ENCODE data around the gene FANCL. TPM values are rescaled to one million over a fixed set of nuclear protein-coding genes. Genes with fewer than 3 reads are reported as not detected.
"Not testable (repeated sequence)": the region's sequence is repeated elsewhere in the genome, so short reads cannot be mapped to it uniquely, and the experiment has no call there.

FANCL gene
- total RNA-seq, 1 experiment from 2014 or later, result 34.5 TPM

DNA sequence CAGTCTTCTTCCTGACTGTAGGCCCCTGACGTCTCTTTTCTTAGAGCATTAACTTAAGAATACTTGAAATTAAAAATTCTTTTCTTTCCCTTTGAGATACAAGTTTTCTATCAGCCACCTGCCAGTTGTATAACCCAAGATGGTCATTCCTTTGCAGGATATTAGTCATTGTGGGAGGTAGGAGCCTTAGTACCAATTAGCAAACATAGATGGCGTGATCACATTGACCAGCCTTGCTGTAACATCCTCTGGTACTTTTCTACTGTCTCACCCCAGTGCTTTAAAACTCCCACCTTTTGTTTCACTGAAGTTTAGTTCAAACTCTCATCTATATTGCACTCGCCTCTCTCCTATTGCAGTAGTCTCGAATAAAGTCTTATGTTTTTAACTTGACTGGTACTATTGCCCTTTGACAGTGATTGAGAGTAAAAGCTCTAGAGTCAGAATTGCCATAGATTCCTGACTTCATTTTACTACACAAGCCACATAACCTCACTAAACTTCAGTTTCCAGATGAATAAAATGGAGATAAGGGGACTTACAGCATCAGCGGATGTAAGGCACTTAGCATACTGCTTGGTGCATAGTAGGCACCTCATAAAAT, 120.4 kb downstream of the FANCL start:
- H3K79me2 ChIP-seq (ENCODE audit: insufficient read depth, low read length), result peaks cover 33% of the 10 kb centered on the region
- no peak for TF ChIP-seq JUND (IDR thresholded peaks at IDR 0.05)
- no peak for TF ChIP-seq ZFX (IDR thresholded peaks at IDR 0.05)
- TF ChIP-seq, protein P1, sequence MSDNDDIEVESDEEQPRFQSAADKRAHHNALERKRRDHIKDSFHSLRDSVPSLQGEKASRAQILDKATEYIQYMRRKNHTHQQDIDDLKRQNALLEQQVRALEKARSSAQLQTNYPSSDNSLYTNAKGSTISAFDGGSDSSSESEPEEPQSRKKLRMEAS (IDR thresholded peaks at IDR 0.05), result no peak
- TF ChIP-seq SIN3A (IDR thresholded peaks at IDR 0.05; ENCODE audit: low read depth), result no peak
- TF ChIP-seq SRF (IDR thresholded peaks at IDR 0.05; ENCODE audit: low read depth), result no peak
- no peak for TF ChIP-seq RAD21 (IDR thresholded peaks at IDR 0.05; ENCODE audit: low read depth)
- TF ChIP-seq CBX3 (IDR thresholded peaks at IDR 0.05; ENCODE audit: low read depth), result no peak
- H3K36me3 ChIP-seq (ENCODE audit: control insufficient read depth in 1 of 2, insufficient read depth in 2 of 2, low read length in 2 of 2), result no peaks in the 10 kb centered on the region
- no TSS peak for BruUV-seq (replicated peaks)
- ChIA-PET POLR2A (no interaction called here), CTCF (no interaction called here), RAD21 (ENCODE audit: low non-redundant PET in 1 of 2, low total read pairs in 2 of 2, uncharacterized antibody in 2 of 2, unreplicated experiment in 2 of 2) (no interaction called here)
- H3K9me2 ChIP-seq (ENCODE audit: insufficient read depth), result 0 out of 2 replicates have a peak, but pooled peaks cover 6% of the 10 kb centered on the region
- intact Hi-C loops (cut with micrococcal nuclease), result loop anchor here (10.0 kb wide), 1 partner anchor 366 kb away; no protein-coding TSS in a partner anchor
- H3K4me1 ChIP-seq (ENCODE audit: control insufficient read depth in 1 of 2, insufficient read depth in 2 of 2, low read length in 2 of 2), result peaks cover 7 to 27% of the 10 kb centered on the region in 2 experiments
- H3K9me3 ChIP-seq (ENCODE audit: control insufficient read depth in 1 of 2, insufficient read depth in 1 of 2, low read depth in 1 of 2, low read length in 2 of 2), result no peaks in the 10 kb centered on the region
- no peaks in the 10 kb centered on the region for H4K20me1 ChIP-seq (ENCODE audit: insufficient read depth)
- H3K4me3 ChIP-seq (replicated peaks in 1 of 2; ENCODE audit: low read depth in 1 of 2, low read length in 2 of 2), result no peak overlapping the region
- no peak overlapping the region for H3K4me2 ChIP-seq (ENCODE audit: low read length)
- H3K27ac ChIP-seq (ENCODE audit: low read depth, low read length), result no peak overlapping the region
- H3K27me3 ChIP-seq (ENCODE audit: insufficient read depth, low read length), result no peaks in the 10 kb centered on the region
- no peak overlapping the region for H2AFZ ChIP-seq (ENCODE audit: low read depth, low read length, poor library complexity, severe bottlenecking)
- ATAC-seq (no peak), DNase-seq (ENCODE audit: low read depth, low spot score) (no peak)
- no peak overlapping the region for H3K9ac ChIP-seq (ENCODE audit: low read length)

DNA sequence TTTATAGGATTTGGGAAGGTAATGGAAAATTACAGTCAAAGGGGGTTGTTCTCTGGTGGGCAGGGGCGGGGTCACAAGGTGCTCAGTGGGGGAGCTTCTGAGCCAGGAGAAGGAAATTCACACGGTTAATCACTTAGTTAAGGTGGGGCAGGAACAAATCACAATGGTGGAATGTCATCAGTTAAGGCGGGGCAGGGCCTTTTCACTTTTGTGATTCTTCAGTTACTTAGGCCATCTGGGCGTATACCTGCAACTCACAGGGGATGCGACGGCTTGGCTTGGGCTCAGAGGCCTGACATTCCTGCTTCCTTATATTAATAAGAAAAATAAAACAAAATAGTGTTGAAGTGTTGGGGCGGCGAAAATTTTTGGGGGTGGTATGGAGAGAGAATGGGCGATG, 127.6 kb downstream of the FANCL start:
- Histone ChIP-seq H3K4me2 (ENCODE audit: low read length) (peak overlapping the region; percentile 63), H3K4me3 (replicated peaks in 1 of 2; ENCODE audit: low read depth in 1 of 2, low read length in 2 of 2) (peak overlapping the region; percentile 28), H3K79me2 (ENCODE audit: insufficient read depth, low read length) (peaks cover 69% of the 10 kb centered on the region), H3K4me1 (ENCODE audit: control insufficient read depth in 1 of 2, insufficient read depth in 2 of 2, low read length in 2 of 2) (peaks cover 18 to 66% of the 10 kb centered on the region in 2 experiments), H3K9ac (ENCODE audit: low read length) (peak overlapping the region; percentile 56), H3K27ac (ENCODE audit: low read depth, low read length) (peak overlapping the region; percentile 66)
- intact Hi-C loops (cut with micrococcal nuclease); BruUV-seq (replicated peaks); H3K36me3 ChIP-seq (ENCODE audit: control insufficient read depth in 1 of 2, insufficient read depth in 2 of 2, low read length in 2 of 2); RAD21 ChIA-PET (ENCODE audit: low non-redundant PET in 1 of 2, low total read pairs in 2 of 2, uncharacterized antibody in 2 of 2, unreplicated experiment in 2 of 2); CTCF ChIA-PET; H3K27me3 ChIP-seq (ENCODE audit: insufficient read depth, low read length); H2AFZ ChIP-seq (ENCODE audit: low read depth, low read length, poor library complexity, severe bottlenecking); H4K20me1 ChIP-seq (ENCODE audit: insufficient read depth); POLR2A ChIA-PET; H3K9me3 ChIP-seq (ENCODE audit: control insufficient read depth in 1 of 2, insufficient read depth in 1 of 2, low read depth in 1 of 2, low read length in 2 of 2); H3K9me2 ChIP-seq (ENCODE audit: insufficient read depth): not testable (repeated sequence)
- TF ChIP-seq RAD21 (IDR thresholded peaks at IDR 0.05; ENCODE audit: low read depth) (0 out of 2 replicates have a peak, but pooled peaks have one; percentile 5), JUND (IDR thresholded peaks at IDR 0.05) (peak; percentile 25; the same call in 1 of the 2 replicates), SP1 (IDR thresholded peaks at IDR 0.05; ENCODE audit: low read depth) (peak; percentile 45; the same call in 1 of the 2 replicates), POLR2AphosphoS5 (IDR thresholded peaks at IDR 0.05; ENCODE audit: low read depth, low read length) (peak; percentile 54; the same call in 1 of the 2 replicates)
- DNase-seq (ENCODE audit: low read depth, low spot score) (peak; percentile 57), ATAC-seq (peak; percentile 26; the same call in 1 of the 2 replicates)
